ENCODE data around the gene AHNAK.
"Not testable (repeated sequence)": the region's sequence is repeated elsewhere in the genome, so short reads cannot be mapped to it uniquely, and the experiment has no call there.

DNA sequence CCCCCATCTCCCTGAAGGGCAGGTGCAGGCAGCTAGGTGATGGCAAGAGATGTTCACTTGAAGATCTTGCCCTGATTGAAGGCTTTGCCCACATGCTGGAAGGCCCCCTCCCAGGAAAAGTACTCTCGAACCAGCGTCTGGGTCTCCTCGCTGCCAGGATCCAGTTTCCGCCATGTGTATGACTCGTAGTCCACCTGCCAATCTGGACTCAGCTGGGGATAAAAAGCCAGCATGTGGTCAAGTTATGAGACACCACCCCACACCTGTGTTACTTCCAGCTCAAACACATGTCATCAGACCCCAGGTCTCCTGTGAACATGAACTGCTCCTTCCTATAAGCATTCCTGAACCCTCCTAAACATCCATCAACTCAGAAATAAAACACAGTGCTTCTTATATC is 13.0 kb upstream of the AHNAK start:
- TF ChIP-seq, protein P1, sequence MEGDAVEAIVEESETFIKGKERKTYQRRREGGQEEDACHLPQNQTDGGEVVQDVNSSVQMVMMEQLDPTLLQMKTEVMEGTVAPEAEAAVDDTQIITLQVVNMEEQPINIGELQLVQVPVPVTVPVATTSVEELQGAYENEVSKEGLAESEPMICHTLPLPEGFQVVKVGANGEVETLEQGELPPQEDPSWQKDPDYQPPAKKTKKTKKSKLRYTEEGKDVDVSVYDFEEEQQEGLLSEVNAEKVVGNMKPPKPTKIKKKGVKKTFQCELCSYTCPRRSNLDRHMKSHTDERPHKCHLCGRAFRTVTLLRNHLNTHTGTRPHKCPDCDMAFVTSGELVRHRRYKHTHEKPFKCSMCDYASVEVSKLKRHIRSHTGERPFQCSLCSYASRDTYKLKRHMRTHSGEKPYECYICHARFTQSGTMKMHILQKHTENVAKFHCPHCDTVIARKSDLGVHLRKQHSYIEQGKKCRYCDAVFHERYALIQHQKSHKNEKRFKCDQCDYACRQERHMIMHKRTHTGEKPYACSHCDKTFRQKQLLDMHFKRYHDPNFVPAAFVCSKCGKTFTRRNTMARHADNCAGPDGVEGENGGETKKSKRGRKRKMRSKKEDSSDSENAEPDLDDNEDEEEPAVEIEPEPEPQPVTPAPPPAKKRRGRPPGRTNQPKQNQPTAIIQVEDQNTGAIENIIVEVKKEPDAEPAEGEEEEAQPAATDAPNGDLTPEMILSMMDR (IDR thresholded peaks at IDR 0.05): not testable (repeated sequence)
- not testable (repeated sequence) for TF ChIP-seq EZH2phosphoT487 (IDR thresholded peaks at IDR 0.05)
